Peyer's patch (tissue), 4 donors: Measurements from ENCODE around the gene KCNQ1.

Experiments
- CTCF ChIP-seq, 6 experiments: fragments of 450-650 bp in 4 of 6; fragments of 200-600 bp in 2 of 6; sonication (generic) in 1 of 6; IDR thresholded peaks; one replicate each; pipeline ENCODE4 v1.5.1; 2017 to 2019; ENCODE audit warnings: antibody characterized with exemption in 6 of 6, mild to moderate bottlenecking in 3 of 6, moderate library complexity in 1 of 6
- POLR2A ChIP-seq, 2 donors: fragments of 450-650 bp; IDR thresholded peaks; one replicate each; pipeline ENCODE4 v1.5.1; 2017; ENCODE audit warnings: antibody characterized with exemption in 2 of 2, mild to moderate bottlenecking in 2 of 2, moderate library complexity in 2 of 2

DNA sequence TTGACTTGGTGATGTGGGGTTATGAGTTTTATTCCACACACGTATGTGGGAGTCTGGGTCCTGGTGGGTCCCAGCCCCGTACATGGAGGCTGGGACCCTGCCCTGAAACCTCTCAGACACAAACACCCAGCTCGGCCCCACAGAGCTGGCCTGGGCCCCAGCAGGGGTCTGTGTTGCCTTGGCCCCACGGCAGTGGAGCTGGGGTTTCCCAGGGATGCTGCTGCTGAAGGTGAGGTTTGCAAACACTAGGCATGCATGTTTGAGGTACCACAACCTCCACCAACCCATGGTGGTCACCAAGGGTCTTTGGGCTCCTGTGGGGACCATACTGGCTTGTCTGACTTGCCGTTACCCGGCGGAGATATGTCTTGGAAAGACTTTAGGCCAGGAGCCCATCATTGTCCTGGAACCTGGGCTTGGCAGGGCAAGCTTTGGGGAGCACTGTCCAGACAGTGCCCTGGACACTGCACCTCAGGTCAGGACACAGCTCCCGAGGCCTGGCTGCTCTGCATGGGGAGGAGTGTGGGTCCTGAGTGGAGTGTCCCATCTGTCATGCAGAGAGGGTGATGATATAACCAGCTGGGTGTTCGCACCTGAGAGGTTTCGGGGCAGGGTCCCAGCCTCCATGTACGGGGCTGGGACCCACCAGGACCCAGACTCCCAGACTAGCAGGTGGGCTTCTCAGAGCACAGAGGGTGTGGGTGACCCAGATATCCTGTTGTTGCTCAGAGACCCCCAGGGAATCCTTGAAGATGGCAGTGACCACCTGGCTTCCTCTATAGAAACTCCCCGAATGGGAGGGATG lies 63.3 kb downstream of the KCNQ1 start:
- TF ChIP-seq CTCF (IDR thresholded peaks at IDR 0.05), result no peak
- no peak for TF ChIP-seq POLR2A (IDR thresholded peaks at IDR 0.05)
